ENCODE measurements around the gene GPR158.

GPR158 gene

DNA sequence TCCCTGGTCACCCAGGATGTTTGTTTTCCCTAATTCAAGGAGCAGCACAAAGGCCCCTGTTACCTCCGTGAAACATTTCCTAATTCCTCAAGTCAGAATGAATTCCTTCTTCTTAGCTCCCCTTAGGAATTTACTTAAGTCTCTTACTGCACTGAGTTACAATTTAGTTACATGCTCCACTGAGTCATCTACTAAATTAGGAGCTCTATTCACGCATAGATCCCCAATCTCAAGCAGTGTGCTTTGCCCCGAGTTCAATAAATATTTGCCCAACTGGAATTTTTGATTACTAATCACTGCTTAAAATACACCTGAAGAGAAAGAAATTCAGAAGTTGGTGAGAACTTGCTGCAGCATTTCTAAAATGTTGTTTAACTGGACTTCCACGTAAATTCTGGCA is 429.8 kb downstream of the GPR158 start:
- no peak for DNase-seq

- DNase-seq = no peak
Measured at GRCh38 chr10:25614652-25615051, 439.9 kb downstream of the GPR158 start.

- DNase-seq = no peak
Measured at GRCh38 chr10:25615926-25616325, 441.1 kb downstream of the GPR158 start.

- DNase-seq = no peak
Measured at GRCh38 chr10:25616903-25617592, 442.2 kb downstream of the GPR158 start.

GRCh38 chr10:25627606-25628005 is 452.8 kb downstream of the GPR158 start:
- no peak for DNase-seq

DNA sequence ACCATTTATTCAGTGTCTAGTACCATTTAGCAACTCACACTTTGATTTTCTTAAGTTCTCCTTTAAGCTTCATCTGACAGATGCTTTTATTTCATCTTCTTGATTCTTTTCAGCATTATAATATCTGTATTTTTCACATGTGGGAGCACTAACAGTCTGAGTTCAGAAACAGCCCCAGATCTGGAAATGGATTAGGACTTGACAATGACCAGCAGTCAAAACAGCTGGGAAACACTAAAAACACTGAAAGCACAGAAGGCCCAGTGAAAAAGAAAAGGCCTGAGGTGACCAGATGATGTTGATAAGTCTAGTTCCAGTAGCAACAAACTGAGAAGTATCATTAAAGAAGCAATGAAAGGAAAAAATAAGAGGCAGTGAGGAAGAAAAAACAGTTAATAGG is 454.5 kb downstream of the GPR158 start:
- DNase-seq = no peak

DNA sequence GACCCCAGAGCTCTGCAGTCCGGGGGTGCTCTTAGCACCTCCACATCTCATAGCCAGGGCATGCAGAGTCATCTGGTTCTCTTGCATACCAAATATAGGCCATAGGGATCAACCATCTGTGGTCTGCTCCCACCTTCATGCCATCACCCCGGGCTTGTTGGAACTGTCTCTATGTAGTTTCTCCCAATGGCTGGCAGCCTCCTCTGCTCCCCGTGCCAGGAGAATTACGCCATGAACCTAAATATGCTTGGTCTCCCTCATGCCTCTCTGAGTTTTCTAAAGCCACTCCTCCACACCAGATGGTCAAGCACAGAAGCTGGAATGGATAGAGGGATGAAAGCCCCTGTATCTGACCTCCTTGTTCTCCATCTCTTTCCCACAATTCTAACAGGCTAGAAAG is 456.7 kb downstream of the GPR158 start:
- no peak for DNase-seq

DNA sequence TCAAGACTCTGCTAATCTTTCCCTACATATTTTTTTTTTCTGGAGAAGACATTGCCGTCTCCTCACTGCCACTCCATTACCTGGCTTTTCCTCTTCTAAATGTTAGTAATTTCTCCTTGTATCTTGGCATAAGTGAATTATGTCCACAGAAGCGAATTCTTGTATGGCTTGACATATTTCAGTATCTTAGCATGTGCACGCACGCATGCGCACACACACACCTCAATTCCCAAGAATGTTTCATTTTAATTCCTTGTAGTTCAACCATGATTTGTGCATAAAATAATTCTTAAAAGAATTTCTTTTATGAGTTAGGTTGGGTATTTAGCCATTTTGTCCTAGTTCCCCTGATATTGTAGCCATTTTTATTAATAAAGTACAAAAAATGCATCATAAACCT is 458.0 kb downstream of the GPR158 start:
- DNase-seq = no peak

- DNase-seq = no peak
Measured at GRCh38 chr10:25633542-25633941, 458.7 kb downstream of the GPR158 start.

- no peak for DNase-seq
Measured at GRCh38 chr10:25639646-25640045, 464.8 kb downstream of the GPR158 start.

DNA sequence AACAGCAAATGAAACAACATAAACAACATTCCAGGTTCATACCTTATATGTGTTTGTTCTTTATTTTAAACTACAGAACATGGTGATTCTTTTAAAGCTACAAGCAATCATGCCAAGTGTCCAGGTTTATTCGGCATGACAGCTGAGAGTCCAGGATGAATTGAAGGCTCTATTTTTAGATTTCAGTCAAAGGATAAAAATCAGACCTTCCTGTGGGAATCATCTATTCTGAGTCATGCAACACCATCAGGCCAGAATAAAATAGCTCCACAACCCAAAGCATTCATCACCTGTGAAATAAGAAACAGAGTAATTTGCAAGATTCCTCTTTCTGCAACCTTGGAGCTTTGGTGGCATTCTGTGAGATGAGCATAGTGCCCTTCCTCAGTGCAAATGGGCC is 466.8 kb downstream of the GPR158 start:
- DNase-seq = no peak

- no peak for DNase-seq
Measured at GRCh38 chr10:25642721-25643120, 467.9 kb downstream of the GPR158 start.

- no peak for DNase-seq
Measured at GRCh38 chr10:25646371-25646770, 471.6 kb downstream of the GPR158 start.

DNA sequence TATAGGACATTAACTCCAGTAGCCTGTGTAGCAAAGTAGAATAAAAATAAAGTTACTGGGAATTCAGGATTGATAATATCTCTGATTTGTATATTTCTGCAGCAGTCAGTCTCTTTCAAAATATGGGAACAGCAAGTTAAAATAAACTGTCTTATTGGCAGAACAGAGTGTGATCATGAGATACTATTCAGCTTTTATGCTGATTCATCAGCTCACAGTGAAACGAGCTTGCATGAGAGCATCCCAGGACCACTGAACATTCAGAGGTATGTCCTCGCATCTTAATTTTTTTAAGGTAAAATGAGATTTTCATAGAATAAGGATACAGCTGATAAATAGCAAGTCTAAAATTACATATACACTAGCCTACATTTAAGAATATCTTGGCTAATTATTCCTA is 476.7 kb downstream of the GPR158 start:
- no peak for DNase-seq
